Right lobe of liver (tissue), 6 donors: ENCODE results near the gene SLC5A1. TPM values are rescaled to one million over a fixed set of nuclear protein-coding genes. Genes with fewer than 3 reads are reported as not detected.
"Not testable (repeated sequence)": the region's sequence is repeated elsewhere in the genome, so short reads cannot be mapped to it uniquely, and the experiment has no call there.

Experiments
- ATAC-seq, 4 donors: fragments of 200-7000 bp; cut with Tn5 transposase; one replicate each; pipeline ENCODE4 v1.9.1; 2020; ENCODE audit warnings: mild to moderate bottlenecking in 4 of 4, moderate library complexity in 4 of 4
- DNase-seq, 3 donors: peaks; one replicate each; pipeline ENCODE4 v3.0.0-alpha.2; 2020
- H3K27ac ChIP-seq, 3 donors: fragments of 200-600 bp; one replicate each; pipeline ENCODE4 v1.8.0; 2022
- H3K27me3 ChIP-seq, 2 donors: fragments of 200-600 bp; one replicate each; pipeline ENCODE4 v1.8.0; 2022
- H3K36me3 ChIP-seq, 4 donors: fragments of 200-600 bp; sonication (generic) in 1 of 4; one replicate each; pipeline versions ENCODE4 v1.5.1 to v1.8.0; 2017 to 2022; ENCODE audit warnings: control low read depth in 1 of 4
- H3K4me1 ChIP-seq, 4 donors: fragments of 200-600 bp; sonication (generic) in 1 of 4; one replicate each; pipeline versions ENCODE4 v1.5.1 to v1.8.0; 2017 to 2022; ENCODE audit warnings: control low read depth in 1 of 4
- H3K4me3 ChIP-seq, 3 donors: fragments of 200-600 bp; one replicate each; pipeline ENCODE4 v1.8.0; 2022
- H3K9me3 ChIP-seq, 4 donors: fragments of 200-600 bp; sonication (generic) in 1 of 4; one replicate each; pipeline versions ENCODE4 v1.5.1 to v1.8.0; 2017 to 2022; ENCODE audit warnings: control low read depth in 1 of 4
- POLR2A ChIP-seq: fragments of 450-650 bp; IDR thresholded peaks from one replicate; pipeline ENCODE4 v1.6.1; 2017; ENCODE audit warnings: antibody characterized with exemption, mild to moderate bottlenecking
- WGBS: methylation state at CpG from one replicate; pipeline ENCODE4 v1.1.6; 2018; ENCODE audit warnings: low coverage, low lambda C conversion rate; ENCODE audit not compliant: insufficient coverage; ENCODE audit errors: missing lambda C conversion rate; 5-methylcytosine and 5-hydroxymethylcytosine counted together
- intact Hi-C, 2 donors: fragments of 100-400 bp; cut with DNase I; formaldehyde crosslinking; loops; one replicate each; pipeline versions ENCODE4 v1.11.2 to v1.14.1; 2022
- small RNA-seq, 2 experiments: library from RNA; depleted of rRNA; stranded (forward); fragments of <200 nt; gene quantifications; one replicate each; pipeline ENCODE3, GENCODE V24; 2016
- total RNA-seq, 6 experiments: library from RNA; depleted of rRNA in 2 of 6; stranded (reverse); fragments of >200 nt in 2 of 6; fragmentation: NEBNext Ultra II Directional in 3 of 6; extraction: Animal tissue kit (Norgen Biotek cat#: 25700) in 3 of 6; gene quantifications; one replicate each; pipeline versions ENCODE4 v1.1.0 to v1.2.4, GENCODE V29; 2016 to 2023
- TF ChIP-seq, protein P1 (sequence below), 4 donors: fragments of 200-600 bp in 3 of 4; fragments of 450-650 bp in 1 of 4; IDR thresholded peaks; one replicate each; pipeline versions ENCODE4 v1.5.1 to v1.8.0; 2016 to 2022; ENCODE audit warnings: antibody characterized with exemption in 4 of 4, mild to moderate bottlenecking in 2 of 4
- donor health status: DM: no; HTN: yes; CAD: no.
- donor health status: DM: no; HTN: no; CAD: no.
- donor health status: DM: no; HTN: no; CAD: no.
- donor health status: DM: no; HTN: yes; CAD: no.
- donor health status: DM: no; HTN: yes; CAD: no.

Gene SLC5A1
- total RNA-seq, 6 experiments from 2014 or later = 0.31 to 1.7 (median 0.85) TPM

DNA sequence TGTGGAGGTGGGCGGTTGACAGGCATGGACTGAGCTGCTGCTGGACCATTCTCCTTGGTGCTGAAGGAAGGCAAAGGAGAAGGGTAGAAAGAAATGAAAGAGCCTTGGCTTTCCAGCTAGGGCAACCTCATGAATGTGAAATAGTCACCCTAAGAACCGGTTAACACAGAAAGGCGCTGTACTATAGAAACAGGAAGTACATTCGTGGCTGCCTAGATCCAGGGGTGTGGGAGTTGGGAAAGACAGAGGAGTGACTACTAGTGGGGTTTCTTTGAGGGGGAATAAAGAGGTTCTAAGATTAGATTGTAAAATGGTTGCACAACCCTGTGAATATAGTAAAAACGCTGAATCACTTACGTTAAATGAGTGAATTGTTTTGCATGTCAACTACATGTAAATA, 108.6 kb downstream of the SLC5A1 start:
- ATAC-seq, H3K4me3 ChIP-seq: not testable (repeated sequence)
- WGBS = 41% methylated on average over 5 of the region's 6 CpGs

DNA sequence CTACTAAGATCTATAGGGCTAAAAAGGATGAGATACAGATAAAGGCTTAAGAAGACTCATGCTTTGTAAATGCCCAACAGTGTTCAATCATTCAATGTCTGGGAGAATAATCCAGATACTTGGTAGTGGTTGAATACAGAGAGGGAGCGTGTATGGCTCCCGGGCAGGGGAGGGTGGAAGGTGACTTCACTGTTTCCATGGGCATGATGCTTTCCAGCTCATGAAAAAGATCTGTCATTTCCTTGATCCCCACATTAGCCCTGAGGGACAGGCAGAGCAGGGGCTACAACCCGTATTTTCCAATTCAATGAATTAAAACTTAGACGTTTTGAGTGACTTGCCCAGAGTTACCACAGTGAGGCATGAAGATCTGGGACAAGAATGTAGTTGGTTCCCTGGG, 111.7 kb downstream of the SLC5A1 start:
- DNase-seq, H3K27me3 ChIP-seq, H3K27ac ChIP-seq, H3K9me3 ChIP-seq, H3K4me3 ChIP-seq, intact Hi-C loops, H3K4me1 ChIP-seq, ATAC-seq, H3K36me3 ChIP-seq: not testable (repeated sequence)
- 65% methylated on average over 4 of the region's 4 CpGs for WGBS

More for the DNA sequence above, 108.6 kb downstream of the SLC5A1 start:
- intact Hi-C loops, H3K9me3 ChIP-seq, H3K4me1 ChIP-seq, H3K27me3 ChIP-seq, H3K36me3 ChIP-seq, H3K27ac ChIP-seq, DNase-seq: not testable (repeated sequence)

DNA sequence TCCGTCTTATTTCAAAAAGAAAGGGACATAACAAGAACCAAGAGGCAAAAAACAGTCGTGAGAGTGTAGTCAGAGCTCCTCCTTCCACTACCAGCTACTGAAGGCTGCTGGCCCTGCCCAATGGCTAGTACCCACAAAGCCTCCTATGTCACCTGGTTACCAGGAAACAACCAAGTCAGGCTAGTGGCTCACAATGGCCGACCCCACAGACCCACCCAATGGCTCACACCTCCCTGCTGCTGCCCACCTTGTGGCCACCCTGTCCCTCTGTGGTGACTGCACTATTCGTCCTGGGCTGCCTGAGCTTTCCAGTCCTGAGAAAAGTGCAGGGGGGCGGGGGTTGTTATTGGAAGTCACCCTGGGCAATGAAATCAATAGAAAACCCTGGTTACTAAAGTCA, 114.6 kb downstream of the SLC5A1 start:
- H3K9me3 ChIP-seq, H3K27me3 ChIP-seq, H3K4me1 ChIP-seq, ATAC-seq, H3K36me3 ChIP-seq, H3K27ac ChIP-seq, DNase-seq, H3K4me3 ChIP-seq, intact Hi-C loops: not testable (repeated sequence)
- 45% methylated on average over 4 of the region's 5 CpGs for WGBS

DNA sequence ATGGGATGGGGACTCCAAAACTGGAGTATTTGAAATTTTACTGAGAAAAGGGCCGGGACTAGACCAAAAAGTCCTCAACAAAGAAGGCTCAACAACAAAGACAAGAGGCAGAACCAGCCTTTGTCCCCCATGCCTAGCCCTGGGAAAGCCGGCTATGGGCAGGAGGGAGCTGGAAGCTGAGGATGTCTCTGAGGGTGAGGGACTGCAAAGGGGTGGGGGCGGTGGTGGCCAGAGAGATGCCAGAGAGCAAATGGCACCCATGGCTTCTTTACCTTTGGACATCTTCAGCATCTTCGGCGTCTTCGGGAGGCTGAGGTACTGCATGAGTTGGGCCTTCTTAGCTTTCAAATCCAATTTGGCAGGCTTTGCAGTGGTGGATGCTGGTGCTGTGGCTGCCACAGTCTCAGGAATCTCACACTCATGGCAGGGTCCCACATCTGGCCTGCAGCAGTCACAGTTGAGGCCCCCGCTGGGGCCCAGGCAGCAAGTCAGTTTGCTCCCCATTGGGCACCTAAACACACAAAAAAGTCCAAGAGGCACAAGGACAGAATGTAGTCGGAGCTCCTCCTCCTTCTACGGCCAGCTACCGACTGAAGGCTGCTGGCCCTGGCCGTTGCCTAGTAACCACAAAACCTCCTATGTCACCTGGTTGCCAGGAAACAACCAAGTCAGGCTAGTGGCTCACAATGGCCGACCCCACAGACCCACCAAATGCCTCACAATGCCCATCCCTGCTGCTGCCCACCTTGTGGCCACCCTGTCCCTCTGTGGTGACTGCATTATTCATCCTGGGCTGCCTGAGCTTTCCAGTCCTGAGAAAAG, 115.9 kb downstream of the SLC5A1 start, which contains the start of gene C22orf42:
Gene C22orf42, minus strand, starts transcription at position 592 of the 822 bp plus-strand sequence. Its CDS starts 88 bp downstream, at position 504.
- no peaks in the 10 kb centered on the region for H3K36me3 ChIP-seq
- no peak for ATAC-seq
- no peak within 1 kb of the TSS for H3K27ac ChIP-seq
- 60% methylated on average over 6 of the region's 12 CpGs for WGBS
- no peak within 1 kb of the TSS for H3K4me3 ChIP-seq
- no peak for DNase-seq
- TF ChIP-seq, protein P1, sequence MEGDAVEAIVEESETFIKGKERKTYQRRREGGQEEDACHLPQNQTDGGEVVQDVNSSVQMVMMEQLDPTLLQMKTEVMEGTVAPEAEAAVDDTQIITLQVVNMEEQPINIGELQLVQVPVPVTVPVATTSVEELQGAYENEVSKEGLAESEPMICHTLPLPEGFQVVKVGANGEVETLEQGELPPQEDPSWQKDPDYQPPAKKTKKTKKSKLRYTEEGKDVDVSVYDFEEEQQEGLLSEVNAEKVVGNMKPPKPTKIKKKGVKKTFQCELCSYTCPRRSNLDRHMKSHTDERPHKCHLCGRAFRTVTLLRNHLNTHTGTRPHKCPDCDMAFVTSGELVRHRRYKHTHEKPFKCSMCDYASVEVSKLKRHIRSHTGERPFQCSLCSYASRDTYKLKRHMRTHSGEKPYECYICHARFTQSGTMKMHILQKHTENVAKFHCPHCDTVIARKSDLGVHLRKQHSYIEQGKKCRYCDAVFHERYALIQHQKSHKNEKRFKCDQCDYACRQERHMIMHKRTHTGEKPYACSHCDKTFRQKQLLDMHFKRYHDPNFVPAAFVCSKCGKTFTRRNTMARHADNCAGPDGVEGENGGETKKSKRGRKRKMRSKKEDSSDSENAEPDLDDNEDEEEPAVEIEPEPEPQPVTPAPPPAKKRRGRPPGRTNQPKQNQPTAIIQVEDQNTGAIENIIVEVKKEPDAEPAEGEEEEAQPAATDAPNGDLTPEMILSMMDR (IDR thresholded peaks at IDR 0.05) = no peak
- TF ChIP-seq POLR2A = no peak
- intact Hi-C loops = no loop called here
- H3K9me3 ChIP-seq = no peaks in the 10 kb centered on the region
- no peaks in the 10 kb centered on the region for H3K27me3 ChIP-seq
- H3K4me1 ChIP-seq = no peaks in the 10 kb centered on the region

DNA sequence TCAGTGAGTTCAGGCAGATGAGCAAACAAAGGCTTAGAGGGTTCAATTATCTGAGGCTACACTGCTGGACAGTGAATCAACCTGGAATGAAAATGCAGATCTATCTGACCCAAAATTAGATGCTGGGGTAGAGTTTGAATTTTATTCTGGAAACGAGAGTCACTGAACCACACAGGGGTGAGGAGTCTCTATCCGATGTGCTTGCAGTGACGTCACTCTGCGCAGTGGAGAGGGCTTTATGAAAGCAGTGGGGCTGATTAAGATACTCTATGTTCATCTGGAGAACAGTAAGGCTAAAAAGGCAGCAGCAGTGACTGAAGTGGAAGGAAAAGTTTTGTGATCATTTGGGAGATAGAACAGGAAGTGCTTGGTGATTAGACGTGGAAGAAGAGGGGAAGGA, 117.3 kb downstream of the SLC5A1 start:
- intact Hi-C loops, H3K9me3 ChIP-seq, DNase-seq, ATAC-seq, H3K27ac ChIP-seq, H3K36me3 ChIP-seq, H3K4me3 ChIP-seq, H3K4me1 ChIP-seq, H3K27me3 ChIP-seq: not testable (repeated sequence)
- 56% methylated on average over 5 of the region's 5 CpGs for WGBS

Small RNA genes lying within 50 kb of the gene (small RNA-seq; reads per million reads assigned to genes)
- gene AP1B1P2 = 0 reads per million in 2 experiments

Other genes with a start within 250 kb of the SLC5A1 start
- gene YWHAH, start 98.7 kb upstream of the SLC5A1 start, total RNA-seq = 10 to 100 TPM; 35.8 to 97.5 (median 59.1) TPM
- not detected for gene C22orf42, start 116.0 kb downstream of the SLC5A1 start, total RNA-seq
- under 1 TPM in 1 of 6 experiments, not detected in 5; 0.15 TPM for gene RFPL2, start 161.8 kb downstream of the SLC5A1 start, total RNA-seq
- gene SLC5A4, start 212.1 kb downstream of the SLC5A1 start, total RNA-seq = under 1 TPM in 4 of 6 experiments, not detected in 2; 0.11 to 0.20 (median 0.16) TPM